ENCODE data around the gene MAP3K9. TPM values are rescaled to one million over a fixed set of nuclear protein-coding genes. Genes with fewer than 3 reads are reported as not detected.

MAP3K9 gene
- total RNA-seq, 1 experiment from 2014 or later: 21.4 TPM

DNA sequence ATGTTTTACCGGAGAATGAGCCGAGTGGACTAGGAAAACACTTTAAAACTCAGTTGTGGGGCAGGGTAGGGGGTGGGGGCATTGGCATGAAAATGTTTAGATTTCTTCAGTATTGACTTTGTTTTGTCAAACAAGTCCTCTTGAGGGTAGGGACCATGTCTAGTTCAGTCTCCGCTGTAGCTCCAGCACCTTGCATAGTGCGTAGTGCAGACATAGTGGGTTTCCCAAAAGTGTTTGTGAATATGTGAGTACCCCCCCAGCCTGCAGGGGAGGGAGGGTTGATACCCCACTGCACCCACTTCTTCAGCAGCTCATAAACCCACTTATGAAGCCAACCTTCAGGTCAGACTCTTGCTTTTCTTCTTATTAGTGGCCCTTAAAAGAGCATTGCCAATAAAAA, 96.2 kb downstream of the MAP3K9 start:
- POLR2A ChIA-PET (ENCODE audit: unreplicated experiment): interaction anchor here (0.5 to 0.7 kb wide), 5 partner anchors 10 to 197 kb away, joined by 3 to 11 read pairs (median 5); no protein-coding TSS in a partner anchor
- H3K36me3 ChIP-seq (ENCODE audit: low read depth): no peaks in the 10 kb centered on the region
- BruUV-seq (replicated peaks): no TSS peak
- peaks cover 3% of the 10 kb centered on the region; the same call in 1 of the 2 replicates for H3F3A ChIP-seq (ENCODE audit: insufficient read depth, low read depth)
- H3K4me3 ChIP-seq: no peak overlapping the region
- H3K4me1 ChIP-seq (replicated peaks; ENCODE audit: insufficient read depth): peaks cover 11% of the 10 kb centered on the region
- H3K27me3 ChIP-seq (ENCODE audit: insufficient read depth, low read depth): no peaks in the 10 kb centered on the region
- H4K20me1 ChIP-seq (ENCODE audit: insufficient read depth): no peaks in the 10 kb centered on the region
- no peak overlapping the region for H3K4me2 ChIP-seq
- no peak for TF ChIP-seq CTCF (conservative IDR thresholded peaks at IDR 0.05)
- no peak for TF ChIP-seq EZH2 (IDR thresholded peaks at IDR 0.05; ENCODE audit: low read depth)
- intact Hi-C loops (cut with micrococcal nuclease; ENCODE audit: unreplicated experiment): no loop called here
- H3K27ac ChIP-seq: peak overlapping the region; percentile 51; the same call in 1 of the 2 replicates
- H3K9me2 ChIP-seq (ENCODE audit: insufficient read depth): no peaks in the 10 kb centered on the region
- no peak for DNase-seq
- H3K79me2 ChIP-seq (ENCODE audit: low read depth): no peaks in the 10 kb centered on the region
- no peaks in the 10 kb centered on the region for H3K9me3 ChIP-seq (ENCODE audit: insufficient read depth, low read depth)
- H2AFZ ChIP-seq: no peak overlapping the region
- CTCF ChIA-PET: interaction anchor here (0.5 to 1.2 kb wide), 13 partner anchors 10 to 1007 kb away, joined by 3 to 18 read pairs (median 4); no protein-coding TSS in a partner anchor

- DNase-seq: no peak
- Histone ChIP-seq H3K79me2 (ENCODE audit: low read depth) (no peaks in the 10 kb centered on the region), H3K4me3 (no peak overlapping the region), H3K27me3 (ENCODE audit: insufficient read depth, low read depth) (no peaks in the 10 kb centered on the region), H3K9me3 (ENCODE audit: insufficient read depth, low read depth) (no peaks in the 10 kb centered on the region), H3F3A (ENCODE audit: insufficient read depth, low read depth) (peaks cover 9% of the 10 kb centered on the region; the same call in 1 of the 2 replicates), H3K9me2 (ENCODE audit: insufficient read depth) (no peaks in the 10 kb centered on the region), H2AFZ (no peak overlapping the region), H3K27ac (no peak overlapping the region), H3K4me1 (replicated peaks; ENCODE audit: insufficient read depth) (peaks cover 21% of the 10 kb centered on the region), H3K36me3 (ENCODE audit: low read depth) (no peaks in the 10 kb centered on the region), H4K20me1 (ENCODE audit: insufficient read depth) (no peaks in the 10 kb centered on the region), H3K4me2 (no peak overlapping the region)
- no TSS peak for BruUV-seq (replicated peaks)
- ChIA-PET POLR2A (ENCODE audit: unreplicated experiment) (interaction anchor here (0.6 kb wide), 1 partner anchor 29 kb away, joined by 8 read pairs; no protein-coding TSS in a partner anchor), CTCF (no interaction called here)
- no peak for TF ChIP-seq CTCF (conservative IDR thresholded peaks at IDR 0.05)
- no peak for TF ChIP-seq EZH2 (IDR thresholded peaks at IDR 0.05; ENCODE audit: low read depth)
- intact Hi-C loops (cut with micrococcal nuclease; ENCODE audit: unreplicated experiment): no loop called here
Observed at GRCh38 chr14:70711451-70711850, 97.9 kb downstream of the MAP3K9 start.

- TF ChIP-seq EZH2 (IDR thresholded peaks at IDR 0.05; ENCODE audit: low read depth) (no peak), CTCF (conservative IDR thresholded peaks at IDR 0.05) (no peak)
- ChIA-PET CTCF (no interaction called here), POLR2A (ENCODE audit: unreplicated experiment) (interaction anchor here (0.6 kb wide), 1 partner anchor 100 kb away, joined by 11 read pairs; the partner anchor contains the start of gene MAP3K9)
- H3K27ac ChIP-seq: no peak overlapping the region
- H3K9me2 ChIP-seq (ENCODE audit: insufficient read depth): no peaks in the 10 kb centered on the region
- H3K9me3 ChIP-seq (ENCODE audit: insufficient read depth, low read depth): no peaks in the 10 kb centered on the region
- H2AFZ ChIP-seq: no peak overlapping the region
- H4K20me1 ChIP-seq (ENCODE audit: insufficient read depth): no peaks in the 10 kb centered on the region
- no peak for DNase-seq
- no peaks in the 10 kb centered on the region for H3K79me2 ChIP-seq (ENCODE audit: low read depth)
- BruUV-seq (replicated peaks): no TSS peak
- H3K4me3 ChIP-seq: no peak overlapping the region
- peaks cover 26% of the 10 kb centered on the region for H3K4me1 ChIP-seq (replicated peaks; ENCODE audit: insufficient read depth)
- H3F3A ChIP-seq (ENCODE audit: insufficient read depth, low read depth): peaks cover 9% of the 10 kb centered on the region; the same call in 1 of the 2 replicates
- H3K27me3 ChIP-seq (ENCODE audit: insufficient read depth, low read depth): no peaks in the 10 kb centered on the region
- no peak overlapping the region for H3K4me2 ChIP-seq
- H3K36me3 ChIP-seq (ENCODE audit: low read depth): no peaks in the 10 kb centered on the region
- intact Hi-C loops (cut with micrococcal nuclease; ENCODE audit: unreplicated experiment): no loop called here
Observed at GRCh38 chr14:70709726-70710382, 99.5 kb downstream of the MAP3K9 start.

All from PC-9 (cell line).